ENCODE results near the gene SELENOO.

DNA sequence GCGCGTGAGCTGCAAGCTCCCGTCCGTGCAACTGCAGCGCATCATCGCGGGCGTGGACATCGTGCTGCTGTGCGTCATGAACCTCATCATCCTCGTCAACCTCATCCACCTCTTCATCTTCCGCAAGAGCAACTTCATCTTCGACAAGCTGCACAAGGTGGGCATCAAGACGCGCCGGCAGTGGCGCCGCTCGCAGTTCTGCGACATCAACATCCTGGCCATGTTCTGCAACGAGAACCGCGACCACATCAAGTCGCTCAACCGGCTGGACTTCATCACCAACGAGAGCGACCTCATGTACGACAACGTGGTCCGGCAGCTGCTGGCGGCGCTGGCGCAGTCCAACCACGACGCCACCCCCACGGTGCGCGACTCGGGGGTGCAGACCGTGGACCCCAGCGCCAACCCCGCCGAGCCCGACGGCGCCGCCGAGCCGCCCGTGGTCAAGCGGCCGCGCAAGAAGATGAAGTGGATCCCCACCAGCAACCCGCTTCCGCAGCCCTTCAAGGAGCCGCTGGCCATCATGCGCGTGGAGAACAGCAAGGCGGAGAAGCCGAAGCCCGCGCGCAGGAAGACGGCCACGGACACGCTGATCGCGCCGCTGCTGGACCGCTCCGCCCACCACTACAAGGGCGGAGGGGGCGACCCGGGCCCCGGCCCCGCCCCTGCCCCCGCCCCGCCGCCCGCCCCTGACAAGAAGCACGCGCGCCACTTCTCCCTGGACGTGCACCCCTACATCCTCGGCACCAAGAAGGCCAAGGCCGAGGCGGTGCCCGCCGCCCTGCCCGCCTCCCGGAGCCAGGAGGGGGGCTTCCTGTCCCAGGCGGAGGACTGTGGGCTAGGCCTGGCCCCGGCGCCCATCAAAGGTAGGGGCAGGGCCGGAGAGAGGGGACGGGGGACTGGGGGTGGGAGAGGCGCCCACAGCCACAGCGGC lies 23.0 kb upstream of the SELENOO start:
- no peak for TF ChIP-seq EP300 (IDR thresholded peaks at IDR 0.05)
- TF ChIP-seq, protein P1, sequence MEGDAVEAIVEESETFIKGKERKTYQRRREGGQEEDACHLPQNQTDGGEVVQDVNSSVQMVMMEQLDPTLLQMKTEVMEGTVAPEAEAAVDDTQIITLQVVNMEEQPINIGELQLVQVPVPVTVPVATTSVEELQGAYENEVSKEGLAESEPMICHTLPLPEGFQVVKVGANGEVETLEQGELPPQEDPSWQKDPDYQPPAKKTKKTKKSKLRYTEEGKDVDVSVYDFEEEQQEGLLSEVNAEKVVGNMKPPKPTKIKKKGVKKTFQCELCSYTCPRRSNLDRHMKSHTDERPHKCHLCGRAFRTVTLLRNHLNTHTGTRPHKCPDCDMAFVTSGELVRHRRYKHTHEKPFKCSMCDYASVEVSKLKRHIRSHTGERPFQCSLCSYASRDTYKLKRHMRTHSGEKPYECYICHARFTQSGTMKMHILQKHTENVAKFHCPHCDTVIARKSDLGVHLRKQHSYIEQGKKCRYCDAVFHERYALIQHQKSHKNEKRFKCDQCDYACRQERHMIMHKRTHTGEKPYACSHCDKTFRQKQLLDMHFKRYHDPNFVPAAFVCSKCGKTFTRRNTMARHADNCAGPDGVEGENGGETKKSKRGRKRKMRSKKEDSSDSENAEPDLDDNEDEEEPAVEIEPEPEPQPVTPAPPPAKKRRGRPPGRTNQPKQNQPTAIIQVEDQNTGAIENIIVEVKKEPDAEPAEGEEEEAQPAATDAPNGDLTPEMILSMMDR (IDR thresholded peaks at IDR 0.05), result no peak

Measured in tibial nerve (tissue), 4 donors.